Left ventricle myocardium inferior (tissue), 1 donor: ENCODE results near the gene TAF1. TPM values are rescaled to one million over a fixed set of nuclear protein-coding genes. Genes with fewer than 3 reads are reported as not detected.

Source experiments
- DNase-seq: peaks from one replicate; pipeline ENCODE4 v3.0.0-alpha.2; 2020
- H3K27ac ChIP-seq: fragments of 200-600 bp; replicated peaks from 2 replicates; pipeline ENCODE4 v1.8.0; 2021
- H3K27me3 ChIP-seq: fragments of 200-600 bp; 2 replicates; pipeline ENCODE4 v1.8.0; 2021; ENCODE audit warnings: low read depth
- H3K36me3 ChIP-seq: fragments of 200-600 bp; 2 replicates; pipeline ENCODE4 v1.8.0; 2021
- H3K4me1 ChIP-seq: fragments of 200-600 bp; 2 replicates; pipeline ENCODE4 v1.8.0; 2021
- H3K4me3 ChIP-seq: fragments of 200-600 bp; 2 replicates; pipeline ENCODE4 v1.8.0; 2021; ENCODE audit warnings: mild to moderate bottlenecking, moderate library complexity
- H3K9me3 ChIP-seq: fragments of 200-600 bp; replicated peaks from 2 replicates; pipeline ENCODE4 v1.8.0; 2021
- CTCF ChIP-seq: fragments of 200-600 bp; IDR thresholded peaks from 2 replicates; pipeline ENCODE4 v1.8.0; 2021; ENCODE audit warnings: antibody characterized with exemption, mild to moderate bottlenecking, borderline replicate concordance
- intact Hi-C: fragments of 100-400 bp; cut with micrococcal nuclease; formaldehyde crosslinking; loops from one replicate; pipeline ENCODE4 v1.11.0; 2022
- total RNA-seq: library from RNA; stranded (reverse); fragmentation: NEBNext Ultra II Directional; extraction: Animal tissue kit (Norgen Biotek cat#: 25700); gene quantifications from one replicate; pipeline ENCODE4 v1.2.1, GENCODE V29; 2021
- donor health status: DM: no; HTN: yes; CAD: no; lungs with severe emphysema.

Gene TAF1
- total RNA-seq, 1 donor from 2014 or later = 15.9 TPM

- H3K27ac ChIP-seq = peak overlapping the region; percentile 84
Observed at GRCh38 chrX:71514367-71515037, 148.3 kb downstream of the TAF1 start.

GRCh38 chrX:71515038-71515396 lies 148.9 kb downstream of the TAF1 start:
- no peaks in the 10 kb centered on the region for H3K36me3 ChIP-seq
- intact Hi-C loops = no loop called here
- DNase-seq = peak; percentile 33
- no peaks in the 10 kb centered on the region for H3K27me3 ChIP-seq
- no peak for TF ChIP-seq CTCF
- peak overlapping the region; percentile 84 for H3K27ac ChIP-seq
- no peaks in the 10 kb centered on the region for H3K4me1 ChIP-seq
- H3K4me3 ChIP-seq = no peak overlapping the region
- no peaks in the 10 kb centered on the region for H3K9me3 ChIP-seq

More at GRCh38 chrX:71514367-71515037, 148.3 kb downstream of the TAF1 start:
- Histone ChIP-seq H3K4me1 (no peaks in the 10 kb centered on the region), H3K9me3 (no peaks in the 10 kb centered on the region), H3K27me3 (no peaks in the 10 kb centered on the region), H3K4me3 (no peak overlapping the region), H3K36me3 (no peaks in the 10 kb centered on the region)
- DNase-seq = no peak
- no peak for TF ChIP-seq CTCF
- intact Hi-C loops = no loop called here

Other genes starting within 250 kb of the TAF1 start
- 23.2 TPM for gene MED12, start 247.8 kb upstream of the TAF1 start, total RNA-seq
- gene NLGN3, start 221.5 kb upstream of the TAF1 start, total RNA-seq = 0.41 TPM
- not detected for gene GJB1, start 143.1 kb upstream of the TAF1 start, total RNA-seq
- gene ZMYM3, start 112.2 kb upstream of the TAF1 start, total RNA-seq = 14.3 TPM
- 99.2 TPM for gene NONO, start 82.7 kb upstream of the TAF1 start, total RNA-seq
- 111 TPM for gene ITGB1BP2, start 64.6 kb upstream of the TAF1 start, total RNA-seq
- gene OGT, start 166.7 kb downstream of the TAF1 start, total RNA-seq = 83.8 TPM
- gene GCNA, start 212.1 kb downstream of the TAF1 start, total RNA-seq = 1.4 TPM